ENCODE results near the gene VIPR2.

The VIPR2 gene

GRCh38 chr7:159157714-159158113, 13.0 kb upstream of the VIPR2 start:
- DNase-seq, result no peak

- no peak for DNase-seq
These were observed 12.0 kb upstream of the VIPR2 start for GRCh38 chr7:159156436-159157245.

- DNase-seq, result no peak
These were observed 10.7 kb upstream of the VIPR2 start for GRCh38 chr7:159155410-159155809.

GRCh38 chr7:159154243-159154642, 9.6 kb upstream of the VIPR2 start:
- DNase-seq, result no peak

- DNase-seq, result no peak
These were observed 8.8 kb upstream of the VIPR2 start for GRCh38 chr7:159153511-159153910.

GRCh38 chr7:159152816-159153215, 8.1 kb upstream of the VIPR2 start:
- DNase-seq, result no peak

GRCh38 chr7:159151231-159151630, 6.6 kb upstream of the VIPR2 start:
- no peak for DNase-seq

GRCh38 chr7:159149488-159149887, 4.8 kb upstream of the VIPR2 start:
- no peak for DNase-seq

- DNase-seq, result no peak
These were observed 4.0 kb upstream of the VIPR2 start for GRCh38 chr7:159148430-159149395.

GRCh38 chr7:159147687-159148086, 3.0 kb upstream of the VIPR2 start:
- no peak for DNase-seq

GRCh38 chr7:159147246-159147645, 2.6 kb upstream of the VIPR2 start:
- no peak for DNase-seq

- DNase-seq, result no peak
These were observed 1.6 kb upstream of the VIPR2 start for GRCh38 chr7:159146084-159146858.

- DNase-seq, result no peak
These were observed 806 bp upstream of the VIPR2 start for GRCh38 chr7:159145490-159145855.

- no peak for DNase-seq
These were observed 598 bp downstream of the VIPR2 start for GRCh38 chr7:159143780-159144757.

- no peak for DNase-seq
These were observed 1.9 kb downstream of the VIPR2 start for GRCh38 chr7:159142730-159143129.

- no peak for DNase-seq
These were observed 2.5 kb downstream of the VIPR2 start for GRCh38 chr7:159142199-159142598.

GRCh38 chr7:159141660-159142059, 3.0 kb downstream of the VIPR2 start:
- no peak for DNase-seq

- no peak for DNase-seq
These were observed 3.5 kb downstream of the VIPR2 start for GRCh38 chr7:159141167-159141566.

- DNase-seq, result no peak
These were observed 4.3 kb downstream of the VIPR2 start for GRCh38 chr7:159140170-159140910.

- DNase-seq, result no peak
These were observed 5.0 kb downstream of the VIPR2 start for GRCh38 chr7:159139639-159140038.

GRCh38 chr7:159139202-159139601, 5.5 kb downstream of the VIPR2 start:
- DNase-seq, result no peak

Data from stimulated activated naive CD4-positive, alpha-beta T cell treated with Interleukin-2 at 50 U/mL for 16 hours (primary cell).